GM21717 (cell line): ENCODE data around the gene MUC20.

Source experiments
- ATAC-seq: cut with Tn5 transposase; IDR thresholded peaks from one replicate; pipeline ENCODE4 v1.9.1; 2021; ENCODE audit warnings: mild to moderate bottlenecking, moderate library complexity; ENCODE audit not compliant: unreplicated experiment

MUC20 gene

GRCh38 chr3:195754141-195754540, 33.4 kb downstream of the MUC20 start:
- no peak for ATAC-seq

- no peak for ATAC-seq
Observed at GRCh38 chr3:195754906-195755305, 34.1 kb downstream of the MUC20 start.

GRCh38 chr3:195755391-195755790, 34.6 kb downstream of the MUC20 start:
- no peak for ATAC-seq

DNA sequence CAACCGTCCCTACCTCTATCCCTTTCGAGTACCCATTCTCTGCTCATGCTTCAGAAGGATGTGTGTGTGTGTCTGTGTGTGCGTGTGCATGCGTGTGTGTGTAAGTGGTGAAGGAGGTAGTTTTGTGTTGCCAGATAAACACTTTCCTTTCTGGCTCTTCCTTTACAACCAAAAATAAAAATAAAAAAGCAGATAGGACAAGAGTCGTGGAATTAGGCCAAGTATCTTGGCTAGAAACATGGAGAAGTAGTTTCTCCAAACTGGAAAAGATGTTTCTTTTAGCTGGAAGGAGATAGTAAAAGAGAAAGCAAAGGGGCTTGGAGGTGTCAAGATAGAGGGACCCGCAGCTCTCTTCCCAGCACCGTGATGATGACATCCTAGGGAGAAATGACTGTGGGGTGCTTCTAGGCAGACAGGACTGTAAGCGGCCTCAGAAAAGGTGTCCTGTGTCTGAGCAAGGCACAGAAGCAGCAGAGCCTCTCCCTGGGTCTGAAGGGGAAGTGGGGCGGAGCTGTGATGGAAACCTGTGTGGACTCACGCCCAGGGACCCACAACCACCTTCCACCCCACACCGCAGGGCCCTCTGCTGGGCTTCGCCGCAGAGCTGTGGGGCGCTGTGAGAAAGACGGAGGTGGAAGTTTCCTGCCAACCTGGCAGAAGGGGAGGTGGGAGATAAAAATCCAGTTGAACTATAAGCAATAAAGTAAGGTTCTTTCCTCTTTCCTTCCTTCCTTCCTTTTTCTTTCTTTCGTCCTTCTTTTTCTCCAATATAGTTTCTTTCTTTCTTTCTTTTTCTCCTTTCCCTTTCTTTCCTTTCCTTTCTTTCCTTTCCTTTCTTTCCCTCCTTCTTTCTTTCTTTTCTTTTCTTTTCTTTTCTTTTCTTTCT, 35.3 kb downstream of the MUC20 start:
- no peak for ATAC-seq

DNA sequence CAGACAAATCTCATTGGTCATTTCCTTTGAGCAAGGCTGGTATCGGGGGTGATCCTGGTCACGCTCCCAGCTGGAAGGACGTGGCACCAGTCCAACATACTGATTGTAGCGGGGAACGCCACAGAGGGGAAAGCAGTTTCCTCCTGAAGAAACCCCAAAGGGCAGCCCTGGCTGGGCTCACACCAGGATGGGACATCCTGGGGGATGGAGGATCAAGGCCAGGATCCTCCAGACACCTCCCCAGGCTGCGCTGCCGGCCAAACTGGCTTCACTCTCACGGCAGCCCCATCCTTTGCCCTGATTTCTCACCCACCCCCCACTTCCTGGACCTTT, 36.6 kb downstream of the MUC20 start:
- no peak for ATAC-seq

- ATAC-seq, result no peak
Observed at GRCh38 chr3:195757827-195758226, 37.0 kb downstream of the MUC20 start.

- no peak for ATAC-seq
Observed at GRCh38 chr3:195758721-195759353, 38.1 kb downstream of the MUC20 start.

GRCh38 chr3:195760345-195761122, 39.8 kb downstream of the MUC20 start:
- ATAC-seq, result no peak

DNA sequence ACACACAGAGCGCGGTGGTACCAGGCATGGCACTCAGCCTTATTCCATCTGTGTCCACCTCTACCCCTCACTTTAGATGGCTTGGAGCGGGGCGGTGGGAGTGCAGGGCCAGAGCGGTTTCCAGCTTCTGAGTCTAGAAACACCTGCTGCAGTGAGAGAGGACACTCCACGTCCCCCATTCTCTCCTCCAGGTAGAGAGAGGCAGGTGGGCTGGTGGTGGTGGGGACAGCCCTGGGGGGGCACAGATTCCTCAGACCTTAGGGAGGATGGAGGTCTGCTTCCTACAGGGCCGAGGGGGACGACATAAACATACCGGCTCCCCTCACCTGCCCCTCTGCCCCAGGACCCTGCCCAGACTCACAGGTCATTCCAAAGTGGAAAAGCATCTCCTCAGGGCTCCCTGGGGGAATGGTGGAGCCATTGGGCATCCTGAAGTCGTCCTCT, 40.4 kb downstream of the MUC20 start:
- no peak for ATAC-seq

DNA sequence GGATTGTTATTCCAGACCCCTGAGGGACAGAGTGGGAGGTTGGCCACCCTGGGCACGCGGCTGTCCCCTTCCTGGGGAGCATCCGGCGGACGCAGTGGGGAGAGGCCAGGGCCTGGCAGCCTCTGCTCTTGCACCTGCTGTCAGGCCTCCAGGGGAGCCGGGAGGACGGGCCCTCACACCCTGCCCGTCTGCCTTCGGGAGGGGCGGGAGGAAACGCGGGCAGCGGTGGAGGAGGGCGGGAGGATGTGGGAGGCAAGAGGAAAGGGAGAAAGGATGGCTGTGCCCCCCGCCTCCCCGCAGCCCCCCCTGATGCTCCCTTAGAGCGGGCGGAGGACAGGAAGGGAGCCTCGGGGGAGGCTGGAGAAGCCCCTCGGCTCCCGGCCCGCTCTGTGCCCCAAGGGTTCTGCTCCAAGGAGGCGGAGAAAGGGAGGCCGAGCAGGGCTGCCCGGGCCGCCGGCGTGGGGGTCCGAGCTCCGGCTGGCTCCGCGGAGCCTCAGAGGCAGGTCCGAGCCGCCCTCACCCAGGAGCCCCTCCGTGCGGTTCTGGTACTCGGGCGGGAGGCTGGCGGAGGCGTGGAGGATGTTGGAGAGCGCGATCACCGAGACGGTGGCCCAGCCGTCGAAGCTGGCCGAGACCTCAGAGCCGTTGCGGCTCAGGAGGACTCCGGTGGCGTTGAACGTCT, 40.9 kb downstream of the MUC20 start:
- ATAC-seq, result no peak

- ATAC-seq, result no peak
Observed at GRCh38 chr3:195762249-195762585, 41.4 kb downstream of the MUC20 start.

DNA sequence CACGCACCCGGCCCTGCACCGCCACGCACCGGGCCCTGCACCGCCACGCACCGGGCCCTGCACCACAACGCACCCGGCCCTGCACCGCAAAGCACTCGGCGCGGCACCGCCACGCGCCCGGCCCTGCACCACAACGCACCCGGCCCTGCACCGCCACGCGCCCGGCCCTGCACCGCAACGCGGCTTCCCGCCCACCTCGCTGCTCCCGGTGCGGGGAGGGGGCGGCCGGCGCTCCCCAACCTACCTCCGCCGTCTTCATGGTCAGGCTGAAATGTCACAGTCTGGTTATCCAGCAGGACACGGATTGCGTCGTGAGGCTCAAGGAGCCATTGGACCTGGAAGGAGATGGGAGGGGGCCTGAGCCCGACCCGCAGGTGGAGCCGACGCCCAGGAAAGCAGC, 41.8 kb downstream of the MUC20 start:
- ATAC-seq, result no peak

GRCh38 chr3:195763076-195763830, 42.5 kb downstream of the MUC20 start:
- no peak for ATAC-seq

- no peak for ATAC-seq
Observed at GRCh38 chr3:195763843-195764825, 43.4 kb downstream of the MUC20 start.

GRCh38 chr3:195764961-195765706, 44.4 kb downstream of the MUC20 start:
- ATAC-seq, result no peak

GRCh38 chr3:195766671-195767070, 45.9 kb downstream of the MUC20 start:
- no peak for ATAC-seq

- no peak for ATAC-seq
Observed at GRCh38 chr3:195767792-195768191, 47.0 kb downstream of the MUC20 start.

DNA sequence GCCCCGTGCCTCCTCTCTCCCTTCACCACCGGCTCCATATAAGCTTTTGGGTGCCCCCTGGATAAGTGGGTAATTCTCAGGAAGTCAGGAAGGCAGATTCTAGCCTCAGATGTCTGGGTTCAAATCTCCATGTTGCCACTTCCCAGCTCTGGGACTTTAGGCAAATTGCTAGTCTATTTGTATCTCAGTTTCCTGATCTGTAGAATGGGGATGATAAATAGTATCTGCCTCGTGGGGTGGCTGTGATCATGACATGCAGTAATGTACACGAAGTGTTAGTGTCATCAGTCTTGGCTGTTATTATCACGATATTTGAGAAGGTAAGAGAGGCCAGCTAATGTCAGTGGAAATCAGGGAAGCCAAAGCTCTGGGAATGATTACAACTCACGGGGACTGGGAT, 47.6 kb downstream of the MUC20 start:
- ATAC-seq, result no peak
